T-cell (primary cell): Measurements from ENCODE around the gene WDR48. TPM values are rescaled to one million over a fixed set of nuclear protein-coding genes. Genes with fewer than 3 reads are reported as not detected.

ENCODE experiments used
- ATAC-seq, 4 experiments: fragments of 200-7000 bp in 3 of 4; fragments of 150-1000 bp in 1 of 4; cut with Tn5 transposase; replicated peaks in 1 of 4; 1 replicate in 3 of 4; 2 replicates in 1 of 4; pipeline ENCODE4 v1.10.0; 2021; ENCODE audit warnings: moderate library complexity in 3 of 4, mild to moderate bottlenecking in 2 of 4, moderate number of reproducible peaks in 1 of 4
- CTCF ChIA-PET, 2 donors: fragments of 300-600 bp; sonication (Branson Sonifier 250); formaldehyde crosslinking; loops; one replicate each; lab custom pipeline; 2022; ENCODE audit warnings: antibody characterized with exemption in 2 of 2; lab: Charles Lee
- POLR2A ChIA-PET, 2 donors: fragments of 300-600 bp; sonication (Branson Sonifier 250); formaldehyde crosslinking; loops; one replicate each; lab custom pipeline; 2022; ENCODE audit warnings: antibody characterized with exemption in 2 of 2; lab: Charles Lee
- DNase-seq, 35 experiments: peaks; one replicate each; pipeline versions ENCODE4 v3.0.0 to v3.0.0-alpha.2; 2013 to 2023
- H3K27ac ChIP-seq: one replicate; pipeline ENCODE4 v1.5.1; 2013; ENCODE audit warnings: low read length
- H3K27me3 ChIP-seq, 2 experiments: replicated peaks in 1 of 2; 1 replicate in 1 of 2; 2 replicates in 1 of 2; pipeline versions ENCODE4 v1.6.1 to v1.7.0; 2013; ENCODE audit warnings: low read length in 1 of 2, mixed read lengths in 1 of 2; ENCODE audit not compliant: control insufficient read depth in 2 of 2, insufficient read depth in 2 of 2; ENCODE audit errors: extremely low read depth in 1 of 2
- H3K36me3 ChIP-seq, 2 donors: 1 replicate in 1 of 2; 2 replicates in 1 of 2; pipeline versions ENCODE4 v1.6.1 to v1.7.0; 2013; ENCODE audit warnings: low read length in 1 of 2; ENCODE audit not compliant: control insufficient read depth in 2 of 2, insufficient read depth in 1 of 2; ENCODE audit errors: extremely low read depth in 1 of 2
- H3K4me1 ChIP-seq, 2 experiments: 1 replicate in 1 of 2; 2 replicates in 1 of 2; pipeline versions ENCODE4 v1.6.1 to v1.7.0; 2013; ENCODE audit warnings: low read length in 2 of 2, mixed read lengths in 1 of 2; ENCODE audit not compliant: insufficient read depth in 2 of 2, control insufficient read depth in 1 of 2; ENCODE audit errors: extremely low read depth in 1 of 2
- H3K4me3 ChIP-seq, 2 donors: 1 replicate in 1 of 2; 2 replicates in 1 of 2; pipeline versions ENCODE4 v1.5.1 to v1.7.0; 2013; ENCODE audit warnings: mild to moderate bottlenecking in 2 of 2, low read length in 1 of 2, moderate library complexity in 1 of 2; ENCODE audit not compliant: control insufficient read depth in 1 of 2; ENCODE audit errors: extremely low read depth in 1 of 2
- H3K9me3 ChIP-seq: 2 replicates; pipeline ENCODE4 v1.7.0; 2013
- H3K27ac Mint-ChIP-seq, 2 donors: one replicate each; pipeline ENCODE4 v1.8.0; 2020 to 2021; ENCODE audit warnings: mild to moderate bottlenecking in 2 of 2, mixed read lengths in 2 of 2
- H3K27me3 Mint-ChIP-seq, 2 donors: one replicate each; pipeline ENCODE4 v1.8.0; 2021 to 2022; ENCODE audit warnings: mixed read lengths in 2 of 2
- H3K36me3 Mint-ChIP-seq: one replicate; pipeline ENCODE4 v1.8.0; 2021; ENCODE audit warnings: mixed read lengths
- H3K4me1 Mint-ChIP-seq, 3 donors: one replicate each; pipeline ENCODE4 v1.8.0; 2020 to 2022; ENCODE audit warnings: mixed read lengths in 3 of 3, mild to moderate bottlenecking in 1 of 3
- H3K4me3 Mint-ChIP-seq, 3 donors: one replicate each; pipeline ENCODE4 v1.8.0; 2020 to 2022; ENCODE audit warnings: mild to moderate bottlenecking in 3 of 3, mixed read lengths in 3 of 3, moderate library complexity in 3 of 3
- H3K9me3 Mint-ChIP-seq, 3 donors: one replicate each; pipeline ENCODE4 v1.8.0; 2020 to 2022; ENCODE audit warnings: mixed read lengths in 3 of 3
- WGBS: methylation state at CpG from one replicate; pipeline ENCODE4 v1.1.5; 2013; ENCODE audit warnings: missing lambda C conversion rate; ENCODE audit not compliant: insufficient coverage; 5-methylcytosine and 5-hydroxymethylcytosine counted together
- total RNA-seq, 35 experiments: library from RNA in 6 of 35; stranded (reverse) in 6 of 35; fragments of 120-200 nt in 1 of 35; gene quantifications; one replicate each; pipeline versions ENCODE4 v1.2.1 to v1.2.4 and lab custom pipeline; 2013 to 2026

The WDR48 gene
- total RNA-seq, 5 donors from 2014 or later (not counting 1 experiment from before 2014, with no cell fraction given), result 54.2 to 90.3 (median 59.9) TPM

DNA sequence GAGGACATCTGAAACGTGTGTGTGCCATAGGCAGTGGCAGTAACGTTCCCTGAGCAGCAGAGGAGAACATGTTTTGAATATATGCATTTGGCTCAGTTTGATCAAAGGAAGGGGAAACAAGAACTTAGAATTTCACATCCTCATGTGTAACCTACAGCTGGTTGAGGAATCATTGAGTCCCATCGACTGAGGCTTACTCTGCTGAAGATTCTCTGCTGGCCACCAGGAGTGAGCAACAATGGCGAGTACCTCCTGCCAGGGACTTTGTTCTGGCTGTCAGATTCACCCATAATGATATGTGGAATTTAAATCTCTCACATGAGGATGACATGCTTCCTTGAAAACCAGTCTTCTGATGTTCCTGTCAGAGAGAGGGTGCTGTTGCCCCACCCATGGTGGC is 34.3 kb downstream of the WDR48 start:
- Histone ChIP-seq H3K36me3 (peaks cover 10 to 70% of the 10 kb centered on the region in 2 donors), H3K4me1 (no peaks in the 10 kb centered on the region), H3K27ac (no peak overlapping the region), H3K27me3 (no peaks in the 10 kb centered on the region), H3K4me3 (no peak overlapping the region), H3K9me3 (no peaks in the 10 kb centered on the region)
- WGBS, result 50% methylated on average over 1 of the region's 4 CpGs
- Mint-ChIP-seq H3K4me3 (no peak overlapping the region), H3K36me3 (peaks cover 64% of the 10 kb centered on the region), H3K9me3 (no peaks in the 10 kb centered on the region), H3K4me1 (peaks cover 0 to 3% (median 0%) of the 10 kb centered on the region in 3 donors), H3K27ac (peak overlapping the region in 1 of 2 donors; percentile 65), H3K27me3 (no peaks in the 10 kb centered on the region)
- ATAC-seq (no peak), DNase-seq (no peak)
- ChIA-PET POLR2A (no interaction called here), CTCF (no interaction called here)

DNA sequence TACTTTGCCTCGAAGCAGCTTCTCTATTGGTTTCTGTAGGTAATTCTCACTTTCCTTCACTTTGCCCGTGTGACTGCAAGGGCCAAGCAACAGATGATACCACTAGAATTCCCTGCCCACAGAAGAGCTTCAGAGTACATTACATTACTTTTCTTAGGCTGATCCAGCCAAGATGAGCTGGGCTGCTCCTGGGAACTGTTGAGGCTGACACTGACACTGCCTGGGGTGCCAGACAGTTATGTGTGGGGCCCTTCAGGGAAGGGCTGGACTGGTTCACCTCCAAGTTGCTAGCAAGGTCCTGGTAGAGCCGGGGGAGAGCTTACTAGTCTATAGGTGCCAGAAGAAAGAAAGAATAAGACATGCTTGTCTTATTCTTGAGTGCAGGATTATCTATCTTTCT is 36.6 kb downstream of the WDR48 start:
- Histone ChIP-seq H3K9me3 (no peaks in the 10 kb centered on the region), H3K4me3 (no peak overlapping the region), H3K27me3 (no peaks in the 10 kb centered on the region), H3K4me1 (no peaks in the 10 kb centered on the region), H3K36me3 (peaks cover 15 to 80% of the 10 kb centered on the region in 2 donors), H3K27ac (no peak overlapping the region)
- H3K4me1 Mint-ChIP-seq, result peaks cover 0 to 3% (median 0%) of the 10 kb centered on the region in 3 donors
- no peak overlapping the region for H3K4me3 Mint-ChIP-seq
- ATAC-seq (no peak), DNase-seq (no peak)
- no peak overlapping the region for H3K27ac Mint-ChIP-seq
- no peaks in the 10 kb centered on the region for H3K27me3 Mint-ChIP-seq
- H3K36me3 Mint-ChIP-seq, result peaks cover 52% of the 10 kb centered on the region
- ChIA-PET POLR2A (no interaction called here), CTCF (interaction anchor here (0.6 to 2.1 kb wide), 3 partner anchors 9 to 1031 kb away, joined by 4 read pairs; no protein-coding TSS in a partner anchor)
- WGBS, result 91% methylated on average over 1 of the region's 3 CpGs
- H3K9me3 Mint-ChIP-seq, result no peaks in the 10 kb centered on the region

DNA sequence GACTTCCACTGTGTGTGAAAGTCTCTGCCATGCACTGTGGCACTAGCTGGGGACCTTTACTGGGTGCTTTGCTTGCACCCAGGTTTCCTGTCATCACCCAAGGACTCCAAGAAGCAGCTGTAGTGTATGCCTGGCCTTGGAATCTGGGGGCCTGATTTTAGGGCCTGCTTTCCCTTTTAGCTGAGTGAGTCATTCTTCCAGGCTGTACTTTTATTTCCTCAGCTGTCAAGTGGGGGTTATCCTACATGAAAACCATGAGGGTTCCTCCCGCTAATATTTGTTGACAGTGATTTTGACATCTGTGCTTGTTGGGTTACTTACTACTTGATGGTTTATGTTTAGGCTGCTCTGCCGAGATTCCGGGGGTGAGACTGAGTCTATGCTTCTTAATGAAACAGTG is 37.1 kb downstream of the WDR48 start:
- ChIA-PET CTCF (interaction anchor here in 1 of 2 donors (1.2 to 2.1 kb wide), 2 partner anchors 9 to 203 kb away, joined by 4 read pairs; no protein-coding TSS in a partner anchor), POLR2A (no interaction called here)
- Mint-ChIP-seq H3K27me3 (no peaks in the 10 kb centered on the region), H3K4me3 (no peak overlapping the region), H3K36me3 (peaks cover 53% of the 10 kb centered on the region), H3K4me1 (peaks cover 0 to 3% (median 0%) of the 10 kb centered on the region in 3 donors), H3K27ac (no peak overlapping the region), H3K9me3 (no peaks in the 10 kb centered on the region)
- Histone ChIP-seq H3K27ac (no peak overlapping the region), H3K27me3 (no peaks in the 10 kb centered on the region), H3K36me3 (peaks cover 15 to 83% of the 10 kb centered on the region in 2 donors), H3K9me3 (no peaks in the 10 kb centered on the region), H3K4me1 (no peaks in the 10 kb centered on the region), H3K4me3 (no peak overlapping the region)
- no peak for DNase-seq
- WGBS, result 100% methylated on average over 1 of the region's 3 CpGs
- ATAC-seq, result no peak

DNA sequence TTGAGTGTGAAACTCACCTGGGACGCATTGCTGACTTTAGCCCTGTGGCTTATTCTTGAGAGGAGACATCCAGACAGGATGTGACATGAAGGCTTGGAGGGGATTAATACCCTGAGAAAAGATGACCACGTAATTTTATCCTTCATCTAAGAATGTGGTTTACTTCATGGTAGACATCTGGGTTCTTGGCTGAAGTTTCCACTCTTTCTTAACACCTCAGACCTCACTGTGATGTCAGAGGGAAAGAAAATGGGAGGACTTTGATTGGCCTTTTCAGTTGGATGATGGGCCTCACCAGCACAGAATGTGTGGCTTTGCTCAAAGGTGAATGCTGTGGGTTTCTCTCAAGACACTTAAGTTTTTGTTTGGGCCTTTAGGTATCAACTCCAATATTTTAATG is 39.1 kb downstream of the WDR48 start:
- H3K27ac Mint-ChIP-seq, result peak overlapping the region in 1 of 2 donors; percentile 11
- Histone ChIP-seq H3K4me3 (no peak overlapping the region), H3K27ac (no peak overlapping the region), H3K4me1 (no peaks in the 10 kb centered on the region), H3K27me3 (no peaks in the 10 kb centered on the region), H3K9me3 (no peaks in the 10 kb centered on the region), H3K36me3 (peaks cover 21 to 94% of the 10 kb centered on the region in 2 donors)
- ATAC-seq (no peak), DNase-seq (no peak)
- H3K27me3 Mint-ChIP-seq, result no peaks in the 10 kb centered on the region
- H3K4me1 Mint-ChIP-seq, result peaks cover 0 to 3% (median 0%) of the 10 kb centered on the region in 3 donors
- no peak overlapping the region for H3K4me3 Mint-ChIP-seq
- ChIA-PET CTCF (interaction anchor here in 1 of 2 donors (0.6 kb wide), 1 partner anchor 102 kb away, joined by 3 read pairs; no protein-coding TSS in a partner anchor), POLR2A (no interaction called here)
- H3K9me3 Mint-ChIP-seq, result no peaks in the 10 kb centered on the region
- WGBS, result no CpG with 5 or more reads among the region's 2 CpGs
- peaks cover 63% of the 10 kb centered on the region for H3K36me3 Mint-ChIP-seq

DNA sequence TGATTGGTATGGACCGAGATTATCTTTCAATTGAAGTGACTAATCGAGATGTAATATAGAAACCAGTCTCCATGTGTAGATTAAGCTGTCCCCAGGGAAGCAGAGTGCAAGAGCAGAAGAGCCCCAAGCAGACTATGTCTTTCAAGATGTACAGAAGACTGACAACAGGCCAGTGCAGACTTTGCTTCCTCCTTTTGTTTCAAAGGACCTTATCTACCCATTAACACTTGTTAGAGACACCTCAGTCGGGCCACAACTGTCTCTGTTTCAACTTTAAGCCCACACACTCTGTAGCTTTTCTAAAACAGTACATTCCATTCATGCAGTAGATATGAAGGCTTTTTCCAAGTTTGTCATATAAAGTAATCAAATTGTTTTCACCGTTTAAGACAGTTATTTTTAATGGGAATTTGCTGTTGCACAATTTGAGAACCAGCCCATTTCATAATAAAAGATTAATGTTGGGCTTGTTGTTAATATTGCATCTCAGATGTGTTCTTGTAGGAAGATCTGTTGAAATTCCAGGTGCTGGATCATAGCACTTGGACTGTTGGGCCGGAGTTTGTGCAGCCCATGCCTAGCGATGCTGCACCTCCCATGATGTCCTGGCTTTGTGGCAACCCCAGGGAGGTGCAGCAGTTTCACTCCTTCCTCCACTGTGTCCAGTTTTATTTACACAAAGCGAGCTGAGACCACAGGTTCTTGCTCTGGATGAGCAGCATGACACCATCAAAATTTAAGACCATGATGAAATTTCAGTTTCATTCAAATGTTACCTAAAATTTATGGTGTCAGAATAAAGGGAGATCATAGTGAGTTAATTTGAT is 43.2 kb downstream of the WDR48 start:
- no peaks in the 10 kb centered on the region for H3K27me3 ChIP-seq
- Mint-ChIP-seq H3K27me3 (no peaks in the 10 kb centered on the region), H3K9me3 (no peaks in the 10 kb centered on the region), H3K27ac (peak overlapping the region in 1 of 2 donors; percentile 28), H3K4me1 (no peaks in the 10 kb centered on the region), H3K36me3 (peaks cover 45% of the 10 kb centered on the region), H3K4me3 (no peak overlapping the region)
- H3K4me3 ChIP-seq, result no peak overlapping the region
- H3K27ac ChIP-seq, result no peak overlapping the region
- peaks cover 27 to 92% of the 10 kb centered on the region in 2 donors for H3K36me3 ChIP-seq
- no peak for DNase-seq
- ChIA-PET CTCF (interaction anchor here in 1 of 2 donors (0.5 kb wide), 1 partner anchor 255 kb away, joined by 3 read pairs; no protein-coding TSS in a partner anchor), POLR2A (interaction anchor here in 1 of 2 donors (0.6 kb wide), 1 partner anchor 56 kb away, joined by 4 read pairs; no protein-coding TSS in a partner anchor)
- no peaks in the 10 kb centered on the region for H3K4me1 ChIP-seq
- WGBS, result 94% methylated on average over 3 of the region's 7 CpGs
- H3K9me3 ChIP-seq, result no peaks in the 10 kb centered on the region
- ATAC-seq, result no peak

DNA sequence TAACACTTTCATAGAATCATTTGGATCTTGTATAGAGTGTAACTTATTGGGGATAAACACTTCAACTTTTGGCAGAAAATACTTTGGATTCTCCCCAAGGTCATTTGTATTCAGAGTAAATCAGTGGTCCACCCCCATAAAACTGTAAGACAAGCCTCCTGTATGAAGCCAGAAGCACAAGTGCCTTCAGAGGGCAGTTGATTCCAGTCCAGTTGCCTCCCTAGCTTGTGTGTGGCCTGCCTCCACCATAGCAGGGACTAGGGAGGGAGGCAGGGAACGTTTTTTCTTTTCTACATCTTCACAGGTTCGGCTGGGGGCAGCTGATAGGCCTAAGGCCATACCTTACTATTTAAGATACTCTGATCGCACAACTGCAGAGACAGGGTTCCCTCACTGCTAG is 44.0 kb downstream of the WDR48 start:
- Mint-ChIP-seq H3K9me3 (no peaks in the 10 kb centered on the region), H3K4me1 (no peaks in the 10 kb centered on the region), H3K36me3 (peaks cover 38% of the 10 kb centered on the region), H3K27ac (peak overlapping the region in 1 of 2 donors; percentile 28), H3K4me3 (no peak overlapping the region), H3K27me3 (no peaks in the 10 kb centered on the region)
- H3K27me3 ChIP-seq, result no peaks in the 10 kb centered on the region
- DNase-seq (no peak), ATAC-seq (no peak)
- H3K9me3 ChIP-seq, result no peaks in the 10 kb centered on the region
- ChIA-PET CTCF (interaction anchor here in 1 of 2 donors (0.5 kb wide), 2 partner anchors 53 to 255 kb away, joined by 3 read pairs; no protein-coding TSS in a partner anchor), POLR2A (interaction anchor here in 1 of 2 donors (0.7 kb wide), 1 partner anchor 42 kb away, joined by 3 read pairs; no protein-coding TSS in a partner anchor)
- no peaks in the 10 kb centered on the region for H3K4me1 ChIP-seq
- no peak overlapping the region for H3K4me3 ChIP-seq
- 100% methylated on average over 1 of the region's 3 CpGs for WGBS
- no peak overlapping the region for H3K27ac ChIP-seq
- H3K36me3 ChIP-seq, result peaks cover 27 to 93% of the 10 kb centered on the region in 2 donors
